Stimulated activated CD8-positive, alpha-beta memory T cell treated with anti-CD3 and anti-CD28 coated beads, Interleukin-15, amount 100 ng/mL, for 4 hours (primary cell): ENCODE results near the gene PRR5.
"Not testable (repeated sequence)": the region's sequence is repeated elsewhere in the genome, so short reads cannot be mapped to it uniquely, and the experiment has no call there.

Experiments used
- DNase-seq, 2 donors: peaks; one replicate each; pipeline ENCODE4 v3.0.0-alpha.2; 2020; ENCODE audit warnings: low read depth in 2 of 2

PRR5 gene

GRCh38 chr22:44701824-44702478 is at the start of gene PRR5:
Gene PRR5, plus strand, starts transcription at chr22:44702204. Its CDS starts 271 bp downstream, at chr22:44702475.
- peak; percentile 64 to 70 for DNase-seq

GRCh38 chr22:44652866-44653265 is 49.1 kb upstream of the PRR5 start:
- DNase-seq, result not testable (repeated sequence)

DNA sequence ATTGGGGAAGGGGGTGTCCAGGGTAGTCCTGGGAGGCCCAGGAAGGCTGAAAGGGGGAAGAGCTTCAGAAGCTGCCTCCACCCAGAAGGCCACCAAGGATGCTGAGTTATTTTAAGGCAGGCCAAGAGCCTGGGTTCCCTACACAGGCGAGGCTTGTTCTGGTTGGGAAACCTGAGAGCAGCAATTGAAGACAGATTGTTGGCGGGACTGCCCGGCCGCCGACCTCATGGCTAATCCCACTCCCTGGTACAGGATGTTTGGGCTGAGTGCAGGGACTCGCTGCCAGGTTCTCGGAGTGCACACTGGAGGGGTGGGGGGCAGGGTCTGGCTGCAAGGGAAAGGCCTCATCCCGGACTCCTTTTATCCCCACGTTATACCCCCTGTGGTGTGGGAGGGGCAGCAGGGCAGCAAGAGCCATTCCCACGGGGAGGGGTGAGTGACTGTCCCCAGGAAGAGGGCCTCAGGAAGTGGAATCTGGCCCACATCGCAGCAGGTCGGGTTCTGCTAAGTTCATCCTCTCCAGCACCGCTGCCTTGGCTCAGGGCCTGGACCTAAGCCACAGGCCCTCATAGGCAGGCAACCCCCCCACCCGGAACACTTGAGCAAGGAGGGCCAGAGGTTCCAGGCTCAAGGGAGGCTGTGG is 43.6 kb upstream of the PRR5 start:
- DNase-seq, result no peak

DNA sequence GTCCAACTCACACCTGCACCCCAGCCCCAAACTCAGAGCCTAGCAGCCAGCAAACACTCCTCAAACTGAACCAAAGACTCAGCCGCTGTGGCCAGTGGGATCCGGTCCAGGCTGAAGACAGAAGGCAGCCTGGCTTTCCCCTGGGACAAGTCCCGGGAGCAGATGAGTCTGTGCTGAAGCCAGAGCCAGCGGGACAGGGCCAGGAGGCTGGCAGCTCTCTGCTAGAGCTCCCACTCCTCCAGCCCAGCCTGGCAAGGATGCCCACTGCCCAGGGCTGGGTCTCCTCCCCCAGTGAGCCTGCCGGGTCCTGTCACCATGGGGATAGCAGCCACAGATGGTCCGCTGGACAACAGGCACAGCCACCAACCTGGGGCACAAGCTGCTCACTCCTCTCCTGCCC is 42.9 kb upstream of the PRR5 start:
- DNase-seq, result no peak

- no peak for DNase-seq
Observed at GRCh38 chr22:44660051-44660830, 41.8 kb upstream of the PRR5 start.

DNA sequence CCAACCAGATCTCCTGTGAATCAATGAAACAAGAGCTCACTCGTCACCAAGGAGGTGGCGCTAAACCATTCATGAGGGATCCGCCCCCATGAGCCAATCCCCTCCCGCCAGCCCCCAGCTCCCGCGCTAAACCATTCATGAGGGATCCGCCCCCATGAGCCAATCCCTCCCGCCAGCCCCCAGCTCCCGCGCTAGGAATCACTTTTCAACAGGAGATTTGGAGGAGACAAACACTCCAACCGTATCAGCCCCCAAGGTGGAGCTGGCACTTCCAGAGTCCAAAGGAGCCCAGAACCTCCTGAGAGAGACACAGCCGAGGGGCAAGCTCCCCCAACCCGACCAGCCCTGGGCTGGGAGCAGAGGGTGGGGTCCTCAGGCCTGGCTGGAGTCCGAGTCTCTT is 40.9 kb upstream of the PRR5 start:
- DNase-seq, result no peak

DNA sequence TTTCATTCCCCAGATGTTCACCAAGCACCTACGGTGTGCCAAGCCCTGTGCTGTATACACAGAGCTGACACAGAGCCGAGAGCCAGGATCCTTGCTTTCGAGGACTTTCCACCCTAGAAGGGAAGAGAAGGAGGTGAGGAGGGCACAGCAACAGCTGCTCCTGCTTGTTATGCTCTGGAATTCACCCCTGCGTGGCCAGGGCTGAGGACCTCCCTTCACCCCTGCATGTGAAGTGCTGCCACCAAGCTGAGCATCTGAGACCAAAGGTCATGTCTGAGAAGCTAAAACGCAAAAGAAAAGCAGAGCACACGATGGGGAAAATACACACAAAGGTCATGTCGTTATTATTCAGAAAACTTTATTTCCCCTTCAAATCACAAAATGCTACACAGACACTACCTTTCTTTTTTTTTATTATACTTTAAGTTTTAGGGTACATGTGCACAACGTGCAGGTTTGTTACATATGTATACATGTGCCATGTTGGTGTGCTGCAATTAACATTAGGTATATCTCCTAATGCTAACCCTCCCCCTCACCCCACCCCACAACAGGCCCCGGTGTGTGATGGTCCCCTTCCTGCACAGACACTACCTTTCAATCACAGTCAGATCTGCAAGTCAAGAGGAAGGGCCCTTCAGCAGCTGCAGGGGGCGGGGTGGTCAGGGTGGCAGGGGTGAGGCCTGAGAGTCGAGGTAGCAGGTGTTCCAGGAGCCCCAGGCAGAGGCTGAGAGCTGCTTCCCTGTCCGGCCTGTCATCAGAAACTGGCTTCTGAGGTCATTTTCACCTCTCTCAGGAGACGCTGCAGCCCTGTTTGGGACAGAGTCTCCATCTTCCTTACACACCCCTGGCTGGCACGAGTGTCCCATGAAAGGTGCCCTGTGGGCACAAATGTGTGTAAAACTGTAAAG is 40.1 kb upstream of the PRR5 start:
- no peak for DNase-seq

GRCh38 chr22:44663256-44663999 is 38.6 kb upstream of the PRR5 start:
- DNase-seq, result no peak

GRCh38 chr22:44664149-44664548 is 37.9 kb upstream of the PRR5 start:
- peak; percentile 28 to 36 for DNase-seq

GRCh38 chr22:44665115-44665514 is 36.9 kb upstream of the PRR5 start:
- DNase-seq, result no peak

DNA sequence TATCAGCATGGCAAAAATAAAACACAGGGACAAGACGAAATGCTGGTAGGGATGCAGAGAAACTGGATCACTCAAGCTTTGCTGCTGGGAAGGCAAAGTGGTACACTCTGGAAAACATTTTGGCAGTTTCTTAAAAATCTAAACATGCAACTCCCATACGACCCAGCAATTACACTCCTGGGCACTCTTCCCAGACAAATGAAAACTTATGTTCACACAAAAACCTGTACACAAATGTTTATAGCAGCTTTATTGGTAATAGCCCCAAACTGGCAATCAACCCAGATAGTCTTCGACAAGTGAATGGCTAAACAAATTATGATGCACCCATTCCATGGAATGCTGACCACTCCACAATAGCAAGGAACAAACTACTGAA is 35.8 kb upstream of the PRR5 start:
- no peak for DNase-seq

- no peak for DNase-seq
Observed at GRCh38 chr22:44667276-44667675, 34.7 kb upstream of the PRR5 start.

GRCh38 chr22:44667829-44668189 is 34.2 kb upstream of the PRR5 start:
- peak; percentile 39 to 40 for DNase-seq

GRCh38 chr22:44668190-44668885 is 33.7 kb upstream of the PRR5 start:
- DNase-seq, result peak in 1 of 2 donors; percentile 33

- DNase-seq, result no peak
Observed at GRCh38 chr22:44668886-44669521, 33.0 kb upstream of the PRR5 start.

DNA sequence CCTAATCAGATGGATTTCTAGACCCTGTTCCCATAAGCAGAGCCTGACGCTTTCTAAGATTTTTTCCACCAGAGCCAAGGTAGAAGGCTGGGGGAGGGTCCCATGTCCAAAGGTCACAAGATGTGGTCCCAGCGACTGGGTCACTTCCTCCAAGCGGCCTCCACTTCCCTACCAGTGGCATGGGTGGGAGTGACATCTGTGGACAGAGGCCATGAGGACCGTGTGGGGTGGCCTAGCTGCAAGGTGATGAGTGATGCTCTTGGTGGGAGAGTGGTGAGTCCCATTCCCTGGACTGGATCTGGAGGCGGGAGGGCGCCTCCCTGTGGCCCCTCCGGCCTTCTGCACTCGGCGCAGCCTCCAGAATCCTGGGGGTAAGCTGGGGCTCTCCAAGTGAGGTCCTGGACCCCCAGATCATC is 32.4 kb upstream of the PRR5 start:
- DNase-seq, result no peak

DNA sequence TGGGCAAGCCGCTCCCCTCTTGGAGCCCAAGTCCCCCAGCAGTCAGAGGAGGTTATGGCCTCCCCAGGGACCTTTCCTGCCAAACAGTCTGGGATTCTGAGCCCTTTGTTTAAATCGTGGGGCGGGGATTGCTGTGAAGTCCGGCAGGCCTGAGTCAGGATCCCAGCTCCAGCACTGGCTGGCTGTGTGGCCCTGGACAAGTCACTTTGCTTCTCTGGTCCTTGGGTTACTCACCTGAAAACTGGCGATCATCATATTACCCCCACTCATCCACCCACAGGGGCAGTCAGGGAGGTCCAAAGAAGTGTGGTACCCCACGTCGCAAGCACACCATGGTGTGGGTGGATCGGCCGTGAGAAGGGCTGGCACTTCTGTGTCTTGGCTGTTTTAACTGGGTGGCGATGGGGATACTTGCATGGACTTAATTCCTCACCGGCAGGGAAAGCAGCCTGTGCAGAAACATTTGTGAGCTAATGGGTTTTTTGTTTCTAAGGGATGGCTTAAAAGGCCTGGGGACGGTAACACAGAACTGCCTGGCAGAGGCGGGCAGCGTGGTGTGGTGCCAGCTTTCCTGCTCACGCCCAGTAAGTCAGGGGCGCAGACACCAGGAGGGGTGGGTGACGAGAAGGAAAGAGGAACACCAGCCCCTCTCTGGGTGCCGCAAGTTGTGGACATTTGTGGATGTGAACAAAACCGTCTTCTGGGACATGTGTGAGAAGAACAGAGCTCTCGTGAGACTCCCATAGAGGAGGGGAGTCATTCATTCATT is 31.6 kb upstream of the PRR5 start:
- no peak for DNase-seq

GRCh38 chr22:44671742-44672141 is 30.3 kb upstream of the PRR5 start:
- no peak for DNase-seq

GRCh38 chr22:44672632-44673031 is 29.4 kb upstream of the PRR5 start:
- DNase-seq, result no peak
